H7 (cell line): ENCODE data around the gene CCDC141. TPM values are rescaled to one million over a fixed set of nuclear protein-coding genes. Genes with fewer than 3 reads are reported as not detected.

ENCODE experiments used
- DNase-seq: peaks from one replicate; pipeline ENCODE4 v3.0.0; 2012
- H3K27me3 ChIP-seq: 2 replicates; pipeline ENCODE4 v1.6.0; 2011; ENCODE audit warnings: mild to moderate bottlenecking, low read length; ENCODE audit not compliant: control insufficient read depth, insufficient read depth
- H3K36me3 ChIP-seq: replicated peaks from 2 replicates; pipeline ENCODE4 v1.5.1; 2011; ENCODE audit warnings: low read length; ENCODE audit not compliant: control insufficient read depth, insufficient read depth
- H3K4me3 ChIP-seq: 2 replicates; pipeline ENCODE4 v1.5.1; 2011; ENCODE audit warnings: low read depth, mild to moderate bottlenecking, control low read depth, low read length, moderate library complexity; ENCODE audit not compliant: insufficient read depth
- total RNA-seq: library from RNA; depleted of rRNA; stranded (reverse); fragments of >200 nt; shearing (Covaris generic); gene quantifications from 2 replicates; pipeline ENCODE4 v1.2.3, GENCODE V29; 2014

CCDC141 gene
- total RNA-seq, 1 experiment from 2014 or later: 1.2 TPM

DNA sequence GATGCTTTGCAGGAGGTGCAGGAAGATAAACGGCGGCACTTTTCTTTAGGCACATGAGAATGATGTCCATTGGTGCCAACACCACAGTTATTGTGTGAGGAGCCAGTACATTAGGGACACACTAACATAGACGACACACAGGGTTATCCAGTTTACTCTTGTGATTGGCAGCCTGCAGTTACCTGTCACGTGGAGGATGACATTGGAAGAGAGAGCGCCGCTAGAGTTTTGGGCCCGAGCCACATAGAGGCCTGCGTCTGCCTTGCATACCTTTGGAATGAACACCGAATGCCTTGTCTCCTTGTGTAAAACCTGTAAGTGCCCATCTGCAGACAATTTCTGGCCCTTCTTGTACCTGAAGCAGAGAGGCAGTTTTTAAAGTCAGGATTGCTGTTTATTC, 215.9 kb downstream of the CCDC141 start:
- H3K36me3 ChIP-seq: no peaks in the 10 kb centered on the region
- H3K4me3 ChIP-seq: no peak overlapping the region
- no peak for DNase-seq
- no peaks in the 10 kb centered on the region for H3K27me3 ChIP-seq

DNA sequence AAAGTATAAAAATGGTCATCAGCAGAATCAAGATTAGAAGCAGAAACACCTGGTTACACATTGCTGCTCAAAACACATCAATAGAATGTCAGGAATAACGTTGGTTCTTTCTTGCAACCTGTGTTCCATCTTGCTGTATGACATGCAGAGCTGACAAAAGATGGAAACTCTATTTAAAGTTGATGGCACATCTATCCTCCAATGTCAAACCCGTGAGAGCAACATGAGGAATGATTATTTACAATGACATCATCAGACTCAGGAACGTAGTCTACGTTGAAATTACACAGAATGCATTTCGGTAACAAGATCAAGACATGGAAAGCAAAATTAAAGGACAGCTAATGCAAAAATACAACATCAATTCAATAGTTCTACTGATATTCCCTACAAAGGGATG, 216.6 kb downstream of the CCDC141 start:
- no peaks in the 10 kb centered on the region for H3K27me3 ChIP-seq
- H3K4me3 ChIP-seq: no peak overlapping the region
- no peak for DNase-seq
- no peaks in the 10 kb centered on the region for H3K36me3 ChIP-seq

- no peak for DNase-seq
- Histone ChIP-seq H3K27me3 (no peaks in the 10 kb centered on the region), H3K4me3 (no peak overlapping the region), H3K36me3 (no peaks in the 10 kb centered on the region)
Observed at GRCh38 chr2:178830451-178830850, 219.5 kb downstream of the CCDC141 start.

DNA sequence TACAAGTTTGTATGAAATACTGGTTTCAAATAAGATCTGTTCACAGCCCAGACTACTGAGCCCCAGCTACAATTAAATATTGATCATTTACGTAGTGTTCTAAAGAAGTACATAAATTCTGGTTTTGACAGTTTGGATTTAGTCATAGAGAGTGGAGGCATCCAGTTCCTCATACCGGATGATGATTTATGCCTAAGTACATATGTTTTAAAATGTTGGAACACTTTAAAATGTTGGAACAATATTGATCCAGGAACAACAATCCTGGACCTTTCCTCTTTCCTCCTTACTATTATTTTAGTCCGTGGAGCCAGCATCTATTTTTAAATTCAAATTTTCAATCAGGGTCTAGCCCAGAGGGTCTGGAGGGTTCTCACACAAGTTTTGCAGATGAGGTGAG, 220.0 kb downstream of the CCDC141 start:
- no peaks in the 10 kb centered on the region for H3K36me3 ChIP-seq
- H3K27me3 ChIP-seq: no peaks in the 10 kb centered on the region
- H3K4me3 ChIP-seq: no peak overlapping the region
- DNase-seq: no peak

DNA sequence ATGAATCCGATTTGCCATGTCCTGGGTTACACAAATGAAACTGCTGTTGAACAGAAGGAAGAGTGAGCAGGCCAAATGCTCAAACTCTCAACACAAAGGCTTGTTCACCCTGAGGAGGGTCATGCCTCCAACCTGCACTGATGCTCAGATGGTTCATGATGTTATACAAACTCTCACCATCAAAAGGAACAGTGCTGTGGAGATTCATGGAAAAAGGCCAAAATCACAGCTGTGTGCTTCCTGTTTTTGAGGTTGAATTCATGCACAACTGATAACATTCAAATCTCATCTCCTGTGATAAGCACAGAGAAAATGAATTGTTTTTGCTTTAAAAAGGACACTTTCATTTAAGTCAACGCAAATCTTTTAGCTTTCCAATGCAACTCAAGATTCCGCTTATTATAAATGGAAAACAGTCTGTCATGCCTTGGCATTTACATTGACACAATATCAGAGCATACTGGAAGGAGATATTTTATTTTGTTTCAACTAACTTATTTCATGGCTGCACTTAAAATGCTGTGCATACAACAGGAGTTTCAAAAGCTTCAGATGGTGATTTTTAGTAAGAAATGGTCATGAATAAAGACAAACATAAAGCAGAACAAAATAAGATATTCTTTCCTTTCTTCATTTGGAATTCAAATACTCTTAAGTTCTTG, 220.5 kb downstream of the CCDC141 start:
- Histone ChIP-seq H3K36me3 (no peaks in the 10 kb centered on the region), H3K27me3 (no peaks in the 10 kb centered on the region), H3K4me3 (no peak overlapping the region)
- no peak for DNase-seq

DNA sequence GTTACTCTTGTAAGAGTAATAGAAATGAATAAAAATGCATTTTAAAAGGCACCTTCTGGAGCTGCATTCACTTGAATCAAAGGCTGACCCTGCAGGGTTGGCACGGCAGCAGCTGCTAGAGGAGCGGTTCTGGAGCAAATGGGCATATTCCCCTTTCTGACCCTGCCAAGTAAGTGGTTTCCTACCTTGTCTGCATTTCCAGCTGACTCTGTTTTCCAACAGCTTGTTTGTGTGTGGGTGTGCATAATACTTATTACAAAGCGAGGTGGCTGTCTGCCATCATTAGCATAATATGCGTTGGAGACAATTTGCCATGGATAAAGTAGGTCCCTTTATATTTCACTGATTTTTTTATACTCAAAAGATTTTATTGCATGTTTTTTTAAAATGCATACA, 221.5 kb downstream of the CCDC141 start:
- Histone ChIP-seq H3K27me3 (no peaks in the 10 kb centered on the region), H3K4me3 (no peak overlapping the region), H3K36me3 (no peaks in the 10 kb centered on the region)
- no peak for DNase-seq

GRCh38 chr2:178827739-178828485, 222.0 kb downstream of the CCDC141 start:
- Histone ChIP-seq H3K27me3 (no peaks in the 10 kb centered on the region), H3K36me3 (no peaks in the 10 kb centered on the region), H3K4me3 (no peak overlapping the region)
- DNase-seq: no peak

DNA sequence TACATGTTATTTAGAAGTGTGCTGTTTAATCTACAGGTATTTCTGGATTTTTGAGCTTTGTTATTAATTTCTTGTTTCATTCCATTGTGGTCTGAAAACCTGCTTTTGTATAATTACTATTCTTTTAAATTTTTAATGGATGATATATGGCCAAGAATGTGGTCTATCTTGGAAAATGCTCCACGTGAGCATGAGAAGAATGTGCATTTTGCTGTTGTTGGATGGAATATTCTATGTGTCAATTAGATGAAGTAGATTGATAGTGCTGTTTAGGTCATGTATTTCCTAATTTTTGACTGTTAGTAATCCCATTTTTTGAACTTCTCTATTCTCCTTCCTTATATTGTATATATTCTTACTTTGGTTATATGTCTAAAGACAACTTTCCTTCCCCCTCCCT, 222.8 kb downstream of the CCDC141 start:
- Histone ChIP-seq H3K27me3 (no peaks in the 10 kb centered on the region), H3K4me3 (no peak overlapping the region), H3K36me3 (no peaks in the 10 kb centered on the region)
- no peak for DNase-seq

- Histone ChIP-seq H3K4me3 (no peak overlapping the region), H3K36me3 (no peaks in the 10 kb centered on the region), H3K27me3 (no peaks in the 10 kb centered on the region)
- no peak for DNase-seq
Observed at GRCh38 chr2:178825183-178825582, 224.8 kb downstream of the CCDC141 start.

DNA sequence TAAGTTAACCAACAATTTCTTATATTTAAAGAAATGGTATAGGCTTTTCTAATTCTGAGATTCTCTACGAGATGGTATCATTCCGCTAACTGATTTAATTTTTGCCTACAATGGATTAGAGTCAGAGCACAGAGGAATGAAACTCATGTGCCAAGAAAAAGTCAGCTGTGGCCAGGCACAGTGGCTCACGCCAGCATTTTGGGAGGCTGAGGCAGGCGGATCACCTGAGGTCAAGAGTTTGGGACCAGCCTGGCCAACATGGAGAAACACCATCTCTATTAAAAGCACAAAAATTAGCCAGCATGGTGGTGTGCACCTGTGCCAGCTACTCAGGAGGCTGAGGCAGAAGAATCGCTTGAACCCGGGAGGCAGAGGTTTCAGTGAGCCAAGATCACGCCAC, 225.8 kb downstream of the CCDC141 start:
- Histone ChIP-seq H3K4me3 (no peak overlapping the region), H3K27me3 (no peaks in the 10 kb centered on the region), H3K36me3 (no peaks in the 10 kb centered on the region)
- DNase-seq: no peak

DNA sequence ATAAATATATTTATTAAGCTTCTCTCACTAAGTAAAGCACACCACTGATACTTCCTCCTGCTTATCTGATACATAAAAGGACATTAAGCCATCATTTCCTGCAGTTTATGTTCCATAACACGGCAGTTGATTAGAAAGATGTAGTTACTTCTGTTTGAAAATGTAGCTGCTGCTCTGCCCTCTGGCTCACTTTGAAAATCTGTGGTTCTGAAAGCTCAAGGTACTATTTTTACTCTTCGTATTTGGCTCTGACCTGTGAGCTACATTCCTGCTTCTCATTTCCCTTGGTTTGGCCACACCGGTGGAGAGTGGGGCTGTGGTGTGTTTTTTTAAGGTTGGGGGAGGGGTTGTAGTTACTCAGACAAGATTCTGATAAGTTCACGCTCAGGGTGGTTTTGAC, 229.9 kb downstream of the CCDC141 start:
- Histone ChIP-seq H3K27me3 (no peaks in the 10 kb centered on the region), H3K36me3 (no peaks in the 10 kb centered on the region), H3K4me3 (no peak overlapping the region)
- DNase-seq: no peak

GRCh38 chr2:178819147-178819875, 230.6 kb downstream of the CCDC141 start:
- no peak for DNase-seq
- Histone ChIP-seq H3K4me3 (no peak overlapping the region), H3K27me3 (no peaks in the 10 kb centered on the region), H3K36me3 (no peaks in the 10 kb centered on the region)

DNA sequence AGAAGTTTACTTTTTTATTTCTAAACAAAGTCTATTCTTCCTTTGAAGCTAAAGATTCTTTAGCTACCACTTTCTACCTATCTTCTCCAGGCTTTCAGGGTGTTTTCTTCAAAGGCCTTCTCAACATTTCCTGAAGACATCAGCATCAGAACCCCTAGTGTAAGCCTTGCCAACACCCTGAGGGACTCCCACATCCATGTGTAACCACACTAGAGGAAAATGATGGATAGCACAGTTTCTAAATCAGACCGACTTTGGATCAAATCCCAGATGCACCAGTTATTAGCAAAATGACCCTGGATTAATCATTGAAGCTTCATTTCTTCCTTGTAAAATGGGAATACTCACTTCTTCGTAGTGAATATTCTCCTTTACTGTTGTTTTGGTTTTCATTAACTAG, 238.0 kb downstream of the CCDC141 start:
- H3K4me3 ChIP-seq: no peak overlapping the region
- H3K36me3 ChIP-seq: no peaks in the 10 kb centered on the region
- no peak for DNase-seq
- no peaks in the 10 kb centered on the region for H3K27me3 ChIP-seq

DNA sequence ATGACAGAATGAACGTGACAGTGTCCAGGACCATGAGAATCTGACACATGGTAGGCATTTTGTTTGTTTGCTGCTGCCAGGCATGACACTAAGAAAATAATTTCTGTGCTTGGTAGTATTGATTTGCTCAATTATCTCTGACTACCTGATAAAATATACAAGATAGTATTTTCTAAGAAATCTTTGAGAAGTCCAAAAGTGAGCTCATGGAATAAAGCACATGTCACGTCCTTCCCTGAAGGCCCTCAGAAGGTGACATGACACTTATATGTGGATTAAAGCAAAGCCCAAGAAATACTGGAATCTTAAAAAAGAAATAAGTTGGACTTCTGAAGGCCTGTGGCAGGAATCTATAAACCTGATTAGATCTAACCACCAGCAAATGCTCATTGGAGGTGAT, 238.9 kb downstream of the CCDC141 start:
- no peak for DNase-seq
- H3K36me3 ChIP-seq: no peaks in the 10 kb centered on the region
- no peaks in the 10 kb centered on the region for H3K27me3 ChIP-seq
- H3K4me3 ChIP-seq: no peak overlapping the region

DNA sequence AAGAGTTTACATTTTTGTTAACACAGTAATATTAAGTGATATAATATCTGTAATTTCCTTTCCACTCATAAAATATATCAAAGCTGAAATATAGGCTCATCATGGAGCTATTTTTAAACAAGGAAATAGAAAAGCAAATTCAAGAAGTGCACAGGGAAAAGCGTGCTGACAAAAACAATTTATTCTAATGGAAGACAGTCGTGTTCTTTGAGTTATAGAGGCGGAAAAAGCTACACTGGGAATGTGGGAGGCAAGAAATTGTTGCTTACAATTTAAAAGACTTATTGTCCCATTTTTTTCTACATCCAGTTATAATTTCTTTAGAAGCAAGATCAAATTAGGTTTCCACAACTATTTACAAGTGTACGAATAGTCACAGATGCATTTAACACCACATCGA, 239.5 kb downstream of the CCDC141 start:
- H3K36me3 ChIP-seq: no peaks in the 10 kb centered on the region
- no peaks in the 10 kb centered on the region for H3K27me3 ChIP-seq
- no peak overlapping the region for H3K4me3 ChIP-seq
- DNase-seq: no peak
